Measurements from ENCODE around the gene PRSS8.
A peak's percentile ranks its signal among the peaks of the same experiment; 100 is the strongest.

The PRSS8 gene

GRCh38 chr16:31099860-31100638 is 35.5 kb downstream of the PRSS8 start:
- no peak for DNase-seq

- peak; percentile 79 to 96 (median 86) for DNase-seq
Measured at GRCh38 chr16:31094424-31095120, 41.0 kb downstream of the PRSS8 start, which contains the start of gene VKORC1. Gene VKORC1, minus strand, starts transcription at chr16:31094797. Its CDS starts 68 bp downstream, at chr16:31094729.

- DNase-seq = peak in 1 of 6 experiments; percentile 50
Measured at GRCh38 chr16:31094088-31094423, 41.5 kb downstream of the PRSS8 start.

GRCh38 chr16:31093132-31093703 is 42.3 kb downstream of the PRSS8 start:
- peak in 1 of 6 experiments; percentile 5 for DNase-seq

GRCh38 chr16:31092330-31092729 is 43.2 kb downstream of the PRSS8 start:
- no peak for DNase-seq

- DNase-seq = no peak
Measured at GRCh38 chr16:31090540-31090939, 45.0 kb downstream of the PRSS8 start.

- DNase-seq = no peak
Measured at GRCh38 chr16:31089199-31089598, 46.3 kb downstream of the PRSS8 start.

GRCh38 chr16:31088459-31089183 is 46.9 kb downstream of the PRSS8 start, which contains the start of gene PRSS53:
Gene PRSS53, minus strand, starts transcription at chr16:31088943. Its CDS starts 134 bp downstream, at chr16:31088809.
- no peak for DNase-seq

- no peak for DNase-seq
Measured at GRCh38 chr16:31087971-31088370, 47.6 kb downstream of the PRSS8 start.

GRCh38 chr16:31087481-31087880 is 48.0 kb downstream of the PRSS8 start:
- DNase-seq = no peak

GRCh38 chr16:31086629-31086906 is 49.0 kb downstream of the PRSS8 start:
- no peak for DNase-seq

- no peak for DNase-seq
Measured at GRCh38 chr16:31085873-31086628, 49.5 kb downstream of the PRSS8 start.

GRCh38 chr16:31085411-31085810 is 50.1 kb downstream of the PRSS8 start:
- no peak for DNase-seq

GRCh38 chr16:31084584-31085302 is 50.8 kb downstream of the PRSS8 start:
- no peak for DNase-seq

- no peak for DNase-seq
Measured at GRCh38 chr16:31083981-31084380, 51.5 kb downstream of the PRSS8 start.

- no peak for DNase-seq
Measured at GRCh38 chr16:31083556-31083955, 52.0 kb downstream of the PRSS8 start.

GRCh38 chr16:31083081-31083480 is 52.4 kb downstream of the PRSS8 start:
- DNase-seq = no peak

GRCh38 chr16:31082368-31083045 is 53.0 kb downstream of the PRSS8 start:
- DNase-seq = no peak
